H1 (cell line): ENCODE results near the gene MCL1. TPM values are rescaled to one million over a fixed set of nuclear protein-coding genes. Genes with fewer than 3 reads are reported as not detected.

Experiments used
- CTCF ChIA-PET: fragments of 300-600 bp; sonication (Branson Sonifier 250); formaldehyde crosslinking; loops from one replicate; lab custom pipeline; 2021; ENCODE audit not compliant: partially characterized antibody; lab: Charles Lee
- POLR2A ChIA-PET: fragments of 300-600 bp; sonication (Branson Sonifier 250); formaldehyde crosslinking; loops from one replicate; lab custom pipeline; 2021; ENCODE audit warnings: inconsistent platforms; ENCODE audit not compliant: partially characterized antibody; lab: Charles Lee
- DNase-seq, 2 experiments: peaks; one replicate each; pipeline versions ENCODE4 v3.0.0 to v3.0.0-alpha.2; 2010 to 2022; ENCODE audit warnings: low spot score in 2 of 2, low read depth in 1 of 2, mixed read lengths in 1 of 2
- FAIRE-seq: peaks from 2 replicates; lab custom pipeline; 2011; peaks lifted over from hg19 to GRCh38; lab: Jason Lieb, UNC
- H2AFZ ChIP-seq: 2 replicates; pipeline ENCODE4 v1.8.1; 2012; ENCODE audit warnings: low read length, inconsistent platforms
- H2AK5ac ChIP-seq: 2 replicates; pipeline ENCODE4 v1.6.1; 2013; ENCODE audit warnings: low read depth, low read length
- H2BK120ac ChIP-seq: replicated peaks from 2 replicates; pipeline ENCODE3; 2013; ENCODE audit warnings: low read depth, low read length, inconsistent platforms
- H2BK12ac ChIP-seq: 2 replicates; pipeline ENCODE4 v1.6.1; 2013; ENCODE audit warnings: low read depth, low read length
- H2BK15ac ChIP-seq: 2 replicates; pipeline ENCODE4 v1.6.1; 2013; ENCODE audit warnings: low read length
- H2BK20ac ChIP-seq: 2 replicates; pipeline ENCODE4 v1.6.1; 2013; ENCODE audit warnings: low read length
- H2BK5ac ChIP-seq: 2 replicates; pipeline ENCODE4 v1.6.1; 2013; ENCODE audit warnings: low read depth, low read length
- H3K14ac ChIP-seq: 2 replicates; pipeline ENCODE4 v1.6.1; 2013; ENCODE audit warnings: inconsistent platforms; ENCODE audit not compliant: insufficient read length
- H3K18ac ChIP-seq: 2 replicates; pipeline ENCODE4 v1.6.1; 2013; ENCODE audit warnings: low read length; ENCODE audit errors: extremely low read depth
- H3K23ac ChIP-seq: 2 replicates; pipeline ENCODE4 v1.6.1; 2013; ENCODE audit warnings: inconsistent platforms; ENCODE audit not compliant: insufficient read length
- H3K23me2 ChIP-seq: 2 replicates; pipeline ENCODE4 v1.6.1; 2013; ENCODE audit warnings: low read depth, low read length
- H3K27ac ChIP-seq: 2 replicates; pipeline ENCODE4 v1.6.1; 2011; ENCODE audit warnings: low read depth, low read length, inconsistent platforms
- H3K27me3 ChIP-seq, 4 experiments: replicated peaks in 1 of 4; 1 replicate in 1 of 4; 2 replicates in 3 of 4; pipeline versions ENCODE4 v1.6.1 to v1.8.1; 2011 to 2013; ENCODE audit warnings: low read length in 3 of 4, mild to moderate bottlenecking in 3 of 4, inconsistent platforms in 2 of 4, mixed read lengths in 2 of 4, moderate library complexity in 1 of 4; ENCODE audit not compliant: control insufficient read depth in 3 of 4, insufficient read depth in 3 of 4; ENCODE audit errors: extremely low read depth in 1 of 4
- H3K36me3 ChIP-seq, 4 experiments: 2 replicates each; pipeline versions ENCODE4 v1.6.1 to v1.8.1; 2011 to 2013; ENCODE audit warnings: mild to moderate bottlenecking in 4 of 4, low read length in 3 of 4, moderate library complexity in 2 of 4, control low read depth in 1 of 4, inconsistent platforms in 1 of 4; ENCODE audit not compliant: insufficient read depth in 4 of 4, control insufficient read depth in 2 of 4
- H3K4ac ChIP-seq: replicated peaks from 2 replicates; pipeline ENCODE3; 2013; ENCODE audit warnings: low read length, low read depth, mixed read lengths, inconsistent platforms; ENCODE audit not compliant: insufficient read length
- H3K4me1 ChIP-seq, 4 experiments: replicated peaks in 1 of 4; 1 replicate in 1 of 4; 2 replicates in 3 of 4; pipeline versions ENCODE4 v1.6.1 to v1.8.1; 2011 to 2013; ENCODE audit warnings: low read length in 3 of 4, inconsistent platforms in 2 of 4, mixed read lengths in 1 of 4; ENCODE audit not compliant: insufficient read depth in 4 of 4, control insufficient read depth in 3 of 4
- H3K4me2 ChIP-seq, 2 experiments: 2 replicates each; pipeline versions ENCODE4 v1.6.1 to v1.8.1; 2011 to 2013; ENCODE audit warnings: low read depth in 2 of 2, low read length in 2 of 2, control low read depth in 1 of 2, inconsistent platforms in 1 of 2, mild to moderate bottlenecking in 1 of 2; ENCODE audit not compliant: insufficient read depth in 1 of 2
- H3K4me3 ChIP-seq, 4 experiments: fragments of 200-600, 300-600 bp in 1 of 4; sonication (generic), shearing (Covaris generic), sonication (Bioruptor Twin) in 1 of 4; 2 replicates each; pipeline versions ENCODE4 v1.5.1 to v1.8.1; 2011 to 2016; ENCODE audit warnings: low read length in 4 of 4, low read depth in 3 of 4, control low read depth in 2 of 4, inconsistent platforms in 2 of 4, mild to moderate bottlenecking in 2 of 4, mixed read lengths in 1 of 4, moderate library complexity in 1 of 4; ENCODE audit not compliant: insufficient read depth in 2 of 4; ENCODE audit errors: extremely low read depth in 1 of 4
- H3K56ac ChIP-seq: replicated peaks from 2 replicates; pipeline ENCODE3; 2013; ENCODE audit warnings: low read depth, mild to moderate bottlenecking, mixed read lengths, low read length, inconsistent platforms; ENCODE audit not compliant: insufficient read length
- H3K79me1 ChIP-seq: 2 replicates; pipeline ENCODE4 v1.6.1; 2013; ENCODE audit warnings: low read depth, low read length, control low read depth
- H3K79me2 ChIP-seq, 2 experiments: 2 replicates each; pipeline versions ENCODE4 v1.6.1 to v1.8.1; 2012 to 2013; ENCODE audit warnings: low read length in 2 of 2, mild to moderate bottlenecking in 2 of 2, inconsistent platforms in 1 of 2; ENCODE audit not compliant: insufficient read depth in 2 of 2, control insufficient read depth in 1 of 2
- H3K9ac ChIP-seq, 4 experiments: replicated peaks in 1 of 4; 1 replicate in 1 of 4; 2 replicates in 3 of 4; pipeline versions ENCODE4 v1.6.1 to v1.8.1; 2011 to 2013; ENCODE audit warnings: low read depth in 3 of 4, low read length in 3 of 4, control low read depth in 2 of 4, mild to moderate bottlenecking in 2 of 4, moderate library complexity in 2 of 4, inconsistent platforms in 1 of 4; ENCODE audit errors: extremely low read depth in 1 of 4
- H3K9me3 ChIP-seq, 2 experiments: 2 replicates each; pipeline versions ENCODE4 v1.6.1 to v1.8.1; 2012 to 2013; ENCODE audit warnings: mild to moderate bottlenecking in 2 of 2, moderate library complexity in 2 of 2, control low read depth in 1 of 2, inconsistent platforms in 1 of 2, low read depth in 1 of 2, low read length in 1 of 2, mixed read lengths in 1 of 2; ENCODE audit not compliant: insufficient read depth in 2 of 2
- H4K20me1 ChIP-seq, 2 experiments: replicated peaks in 1 of 2; 2 replicates each; pipeline versions ENCODE3 to v1.8.1; 2011 to 2013; ENCODE audit warnings: inconsistent platforms in 2 of 2, low read length in 2 of 2, mild to moderate bottlenecking in 1 of 2; ENCODE audit not compliant: insufficient read depth in 2 of 2, control insufficient read depth in 1 of 2
- H4K5ac ChIP-seq: 2 replicates; pipeline ENCODE4 v1.6.1; 2013; ENCODE audit warnings: low read length, low read depth, mixed read lengths, inconsistent platforms; ENCODE audit not compliant: insufficient read length
- H4K8ac ChIP-seq: 2 replicates; pipeline ENCODE4 v1.8.0; 2013; ENCODE audit warnings: mild to moderate bottlenecking, moderate library complexity, low read length, inconsistent platforms; ENCODE audit not compliant: insufficient read depth; ENCODE audit errors: extremely low read depth
- H4K91ac ChIP-seq: replicated peaks from 2 replicates; pipeline ENCODE3; 2013; ENCODE audit warnings: low read length, mixed read lengths, inconsistent platforms; ENCODE audit not compliant: insufficient read length
- E2F6 ChIP-seq: IDR thresholded peaks from 2 replicates; pipeline ENCODE4 v1.6.1; 2012; ENCODE audit warnings: inconsistent platforms
- GTF2F1 ChIP-seq: IDR thresholded peaks from 2 replicates; pipeline ENCODE4 v1.6.1; 2012; ENCODE audit warnings: low read depth, low read length, improper control_type of control experiment, borderline replicate concordance
- NANOG ChIP-seq: IDR thresholded peaks from 2 replicates; pipeline ENCODE4 v1.6.1; 2011; ENCODE audit warnings: low read length, low read depth, mild to moderate bottlenecking, inconsistent platforms; ENCODE audit not compliant: insufficient read depth, poor library complexity, severe bottlenecking
- PHF8 ChIP-seq: fragments of 200-600 bp; sonication (generic); conservative IDR thresholded peaks from 2 replicates; pipeline ENCODE4 v1.7.1; 2012; ENCODE audit warnings: low read depth, mild to moderate bottlenecking, inconsistent platforms, low read length, moderate library complexity
- RAD21 ChIP-seq, 2 experiments: IDR thresholded peaks in 1 of 2; conservative IDR thresholded peaks in 1 of 2; 2 replicates each; pipeline ENCODE4 v1.6.1; 2011; ENCODE audit warnings: low read depth in 2 of 2, low read length in 2 of 2, improper control_type of control experiment in 1 of 2, inconsistent platforms in 1 of 2, mild to moderate bottlenecking in 1 of 2, moderate library complexity in 1 of 2
- SAP30 ChIP-seq: fragments of 300-600 bp; sonication (generic); IDR thresholded peaks from 2 replicates; pipeline ENCODE4 v1.7.1; 2012; ENCODE audit warnings: low read length, moderate library complexity, mild to moderate bottlenecking, inconsistent platforms; ENCODE audit not compliant: insufficient read depth, insufficient replicate concordance
- SIN3A ChIP-seq, 2 experiments: IDR thresholded peaks in 1 of 2; conservative IDR thresholded peaks in 1 of 2; 2 replicates each; pipeline ENCODE4 v1.6.1; 2011 to 2012; ENCODE audit warnings: low read length in 2 of 2, improper control_type of control experiment in 1 of 2, low read depth in 1 of 2, mild to moderate bottlenecking in 1 of 2
- SP4 ChIP-seq: IDR thresholded peaks from 2 replicates; pipeline ENCODE4 v1.6.1; 2012; ENCODE audit warnings: low read length, inconsistent platforms
- TAF1 ChIP-seq: IDR thresholded peaks from 2 replicates; pipeline ENCODE4 v1.6.1; 2011; ENCODE audit warnings: mild to moderate bottlenecking, low read depth, low read length
- WGBS, 2 experiments: shearing (Covaris generic) in 1 of 2; methylation state at CpG; one replicate each; pipeline versions ENCODE4 v1.1.6 to v1.1.7; 2013 to 2015; ENCODE audit warnings: low lambda C conversion rate in 2 of 2, mixed read lengths in 2 of 2, inconsistent platforms in 1 of 2, low coverage in 1 of 2, missing lambda C conversion rate in 1 of 2; ENCODE audit not compliant: insufficient replicate concordance in 2 of 2, insufficient coverage in 1 of 2, insufficient read length in 1 of 2; ENCODE audit errors: extremely low coverage in 1 of 2, missing lambda C conversion rate in 1 of 2; 5-methylcytosine and 5-hydroxymethylcytosine counted together
- polyA plus RNA-seq, 7 experiments: library from polyadenylated mRNA; depleted of rRNA in 3 of 7; stranded (reverse) in 5 of 7; unstranded in 2 of 7; fragments of >200 nt in 5 of 7; fragments of 200-250 nt in 2 of 7; gene quantifications; 1 replicate in 5 of 7; 2 replicates in 1 of 7; 4 replicates in 1 of 7; pipeline versions ENCODE4 v1.2.1 to v1.2.3, GENCODE V29; 2011 to 2013; ENCODE audit warnings: missing spikeins in 2 of 7, mixed read lengths in 2 of 7
- total RNA-seq: library from RNA; stranded (reverse); fragmentation: NEBNext Ultra II Directional; extraction: Animal tissue kit (Norgen Biotek cat#: 25700); gene quantifications from 2 replicates; pipeline ENCODE4 v1.2.1, GENCODE V29; 2021

MCL1 gene
- total and polyA plus RNA-seq, 2 of the 8 experiments (the other 6 are each of a cell fraction or from before 2014, with no cell fraction given), result 61.1 to 218 TPM

GRCh38 chr1:150561254-150561973 lies 18.0 kb downstream of the MCL1 start:
- Histone ChIP-seq H4K91ac (peak overlapping the region; percentile 96), H3K4me3 (peak overlapping the region; percentile 42 to 79 (median 70)), H3K4ac (peak overlapping the region; percentile 12), H2BK20ac (peak overlapping the region; percentile 97), H3K18ac (peak overlapping the region; percentile 98), H3K23ac (no peak overlapping the region), H3K79me1 (no peaks in the 10 kb centered on the region), H3K27ac (peak overlapping the region; percentile 88), H2BK12ac (peak overlapping the region; percentile 92), H4K20me1 (peaks cover 0 to 2% of the 10 kb centered on the region in 2 experiments), H4K8ac (peak overlapping the region; percentile 69), H3K36me3 (no peaks in the 10 kb centered on the region), H2BK15ac (peak overlapping the region; percentile 100), H3K23me2 (peaks cover 7% of the 10 kb centered on the region), H3K9ac (peak overlapping the region; percentile 73 to 79 (median 78)), H2BK5ac (peak overlapping the region; percentile 97), H3K56ac (peak overlapping the region; percentile 71), H4K5ac (peak overlapping the region; percentile 92), H3K4me2 (peak overlapping the region; percentile 85 to 95), H2BK120ac (peak overlapping the region; percentile 63), H3K79me2 (peaks cover under 1 to 39% of the 10 kb centered on the region in 2 experiments; a peak in 3 of 4 replicates), H3K14ac (no peak overlapping the region), H3K27me3 (no peaks in the 10 kb centered on the region), H2AK5ac (peak overlapping the region; percentile 54; the same call in 1 of the 2 replicates), H2AFZ (no peak overlapping the region), H3K9me3 (no peaks in the 10 kb centered on the region), H3K4me1 (peaks cover 11 to 21% (median 18%) of the 10 kb centered on the region in 4 experiments)
- WGBS, 2 experiments, result 3% methylated on average over 25 of the region's 32 CpGs; no CpG with 5 or more reads in 1 of the 2 experiments
- ChIA-PET CTCF (interaction anchor here (0.6 to 13.7 kb wide), 39 partner anchors 10 to 432 kb away, joined by 3 to 210 read pairs (median 4); partner anchors contain the start of genes ADAMTSL4, CTSK, ENSA and FALEC), POLR2A (interaction anchor here (0.9 to 43.7 kb wide), 11 partner anchors 10 to 325 kb away, joined by 3 to 1380 read pairs (median 10); partner anchors contain the start of genes ADAMTSL4, ENSA, FALEC and HORMAD1)
- FAIRE-seq (no peak), DNase-seq (peak; percentile 92 to 93)
- peak in 1 of 2 experiments; percentile 51; a peak in 3 of 4 replicates for TF ChIP-seq RAD21 (IDR thresholded peaks at IDR 0.05 in 1 of 2, conservative IDR thresholded peaks at IDR 0.05 in 1 of 2; ENCODE audit: low read depth in 2 of 2, low read length in 2 of 2)
- TF ChIP-seq PHF8, result no peak
- TF ChIP-seq GTF2F1, result no peak
- TF ChIP-seq TAF1, result peak; percentile 88
- no peak for TF ChIP-seq NANOG
- peak in 1 of 2 experiments; percentile 81; a peak in 2 of 4 replicates for TF ChIP-seq SIN3A (conservative IDR thresholded peaks at IDR 0.05 in 1 of 2, IDR thresholded peaks at IDR 0.05 in 1 of 2; ENCODE audit: low read depth in 1 of 2, low read length in 2 of 2)
- TF ChIP-seq SAP30, result no peak
- TF ChIP-seq E2F6, result no peak
- TF ChIP-seq SP4, result 0 out of 2 replicates have a peak, but pooled peaks have one; percentile 20
